Neural crest cell (in vitro differentiated cells): Measurements from ENCODE around the gene ABI1. TPM values are rescaled to one million over a fixed set of nuclear protein-coding genes. Genes with fewer than 3 reads are reported as not detected.

Experiments
- DNase-seq: peaks from one replicate; pipeline ENCODE4 v3.0.0; 2021; ENCODE audit warnings: low read depth, mixed read lengths, low spot score
- H3K27ac Mint-ChIP-seq: one replicate; pipeline ENCODE4 v1.8.0; 2021; ENCODE audit warnings: mild to moderate bottlenecking, mixed read lengths; ENCODE audit not compliant: unreplicated experiment
- H3K27me3 Mint-ChIP-seq: 2 replicates; pipeline ENCODE4 v1.8.0; 2021; ENCODE audit warnings: low read depth, mild to moderate bottlenecking, mixed read lengths
- H3K36me3 Mint-ChIP-seq: 2 replicates; pipeline ENCODE4 v1.8.0; 2021; ENCODE audit warnings: low read depth, mild to moderate bottlenecking, mixed read lengths
- H3K4me1 Mint-ChIP-seq: 2 replicates; pipeline ENCODE4 v1.8.0; 2021; ENCODE audit warnings: mixed read lengths
- H3K4me3 Mint-ChIP-seq: one replicate; pipeline ENCODE4 v1.8.0; 2021; ENCODE audit warnings: mild to moderate bottlenecking, mixed read lengths
- H3K9me3 Mint-ChIP-seq: 2 replicates; pipeline ENCODE4 v1.8.0; 2021; ENCODE audit warnings: mixed read lengths
- CTCF ChIP-seq: fragments of 200-600 bp; sonication (generic); conservative IDR thresholded peaks from 2 replicates; pipeline ENCODE4 v1.5.0; 2021; ENCODE audit warnings: antibody characterized with exemption, mild to moderate bottlenecking
- total RNA-seq: library from RNA; stranded (reverse); gene quantifications from 2 replicates; pipeline ENCODE4 v1.2.1, GENCODE V29; 2021

The ABI1 gene
- total RNA-seq, 1 donor from 2014 or later = 27.6 TPM

DNA sequence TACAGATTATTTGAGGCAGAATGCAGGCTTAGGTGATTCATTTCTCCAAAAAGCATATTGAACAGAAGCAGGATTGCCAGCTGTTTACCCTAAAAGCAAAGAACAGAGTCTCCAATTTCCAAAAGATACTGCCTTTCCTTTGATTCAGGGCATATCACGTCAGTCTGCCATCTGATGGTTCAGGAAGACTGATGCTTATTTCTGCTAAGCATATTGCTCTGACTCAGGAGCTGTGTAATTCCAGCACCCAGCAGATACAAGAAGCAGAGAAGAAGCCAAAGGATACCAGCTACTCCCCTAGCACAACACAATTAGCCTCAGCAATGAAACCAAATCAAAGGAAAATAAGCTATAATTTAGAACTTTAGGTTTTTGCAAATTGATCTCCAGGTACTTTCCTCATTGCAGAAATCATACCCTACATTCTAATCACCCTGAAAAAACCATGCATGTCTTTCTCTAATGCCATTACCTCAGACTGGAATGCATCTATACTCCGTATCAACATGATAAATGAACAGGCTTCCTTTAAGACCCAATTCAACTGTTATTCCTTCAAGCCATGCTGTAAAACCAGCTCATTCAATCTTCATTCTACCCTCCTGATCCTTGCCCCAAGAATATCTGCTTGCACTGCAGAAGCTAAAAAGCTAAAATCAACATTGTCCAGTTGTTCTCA lies 55.1 kb downstream of the ABI1 start:
- peaks cover 17% of the 10 kb centered on the region for H3K4me1 Mint-ChIP-seq
- H3K27ac Mint-ChIP-seq = no peak overlapping the region
- H3K9me3 Mint-ChIP-seq = no peaks in the 10 kb centered on the region
- H3K27me3 Mint-ChIP-seq = no peaks in the 10 kb centered on the region
- DNase-seq = no peak
- TF ChIP-seq CTCF = no peak
- H3K36me3 Mint-ChIP-seq = no peaks in the 10 kb centered on the region
- no peak overlapping the region for H3K4me3 Mint-ChIP-seq

DNA sequence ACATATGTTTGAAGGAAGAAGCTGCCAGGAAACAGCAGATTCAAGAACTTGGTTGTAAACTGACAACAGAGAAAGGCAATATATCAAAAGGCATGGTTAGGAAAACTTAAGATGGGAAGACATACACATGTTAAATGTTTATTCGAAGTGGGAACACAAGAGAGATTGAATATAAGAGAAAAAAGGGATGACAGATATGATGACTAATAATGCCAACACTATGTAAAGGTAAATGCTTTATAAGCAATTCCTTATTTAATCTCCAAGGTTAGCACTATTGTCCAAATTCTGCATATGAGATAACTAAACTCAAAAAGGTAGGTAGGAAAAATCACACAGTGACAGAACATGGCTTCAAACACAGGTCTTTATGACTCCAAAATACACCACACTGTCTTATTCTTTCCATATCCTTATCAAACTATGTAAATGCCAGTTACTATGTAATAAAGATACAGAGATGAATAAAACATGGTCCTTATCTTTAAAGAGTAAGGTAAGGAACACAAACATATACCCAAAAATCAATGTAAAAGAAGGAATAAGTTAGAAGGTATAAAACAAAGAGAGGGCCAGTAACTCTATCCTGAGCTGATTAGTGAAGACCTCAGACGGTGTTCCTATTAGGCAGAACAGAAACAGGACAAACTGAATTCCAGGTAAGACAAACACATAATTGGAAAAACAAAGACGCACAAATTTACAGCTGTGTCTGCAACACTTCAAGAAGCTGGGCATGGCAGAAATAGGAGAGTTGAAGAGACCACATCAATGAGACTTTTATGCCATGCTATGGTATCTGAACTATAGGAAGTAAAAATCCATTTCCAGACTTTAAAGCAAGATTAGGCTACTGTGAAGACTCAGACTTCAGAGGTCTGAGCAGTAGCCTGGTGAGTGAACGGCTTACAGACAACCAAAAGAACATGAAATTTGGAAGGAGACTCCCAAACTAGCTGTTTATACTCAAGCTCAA lies 56.1 kb downstream of the ABI1 start:
- no peaks in the 10 kb centered on the region for H3K9me3 Mint-ChIP-seq
- peaks cover 17% of the 10 kb centered on the region for H3K4me1 Mint-ChIP-seq
- no peak overlapping the region for H3K27ac Mint-ChIP-seq
- no peak for DNase-seq
- no peaks in the 10 kb centered on the region for H3K27me3 Mint-ChIP-seq
- H3K36me3 Mint-ChIP-seq = no peaks in the 10 kb centered on the region
- no peak overlapping the region for H3K4me3 Mint-ChIP-seq
- TF ChIP-seq CTCF = no peak

DNA sequence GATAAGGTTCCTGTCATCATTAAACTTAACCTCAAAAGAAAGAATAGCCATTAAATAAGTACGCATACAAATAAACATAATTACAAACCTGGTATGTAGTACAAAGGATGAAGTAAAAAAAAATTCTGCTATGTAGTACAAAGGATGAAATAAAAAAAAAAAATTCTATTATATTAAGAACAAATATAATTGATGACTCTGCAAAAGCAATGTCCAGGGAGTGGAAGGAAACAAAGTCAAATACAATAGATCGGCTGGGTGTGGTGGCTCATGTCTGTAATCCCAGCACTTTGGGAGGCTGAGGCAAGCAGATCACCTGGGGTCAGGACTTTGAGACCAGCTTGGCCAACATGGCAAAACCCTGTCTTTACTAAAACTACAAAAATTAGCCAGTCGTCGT lies 56.9 kb downstream of the ABI1 start:
- H3K36me3 Mint-ChIP-seq = no peaks in the 10 kb centered on the region
- H3K27ac Mint-ChIP-seq = no peak overlapping the region
- peaks cover 17% of the 10 kb centered on the region for H3K4me1 Mint-ChIP-seq
- H3K9me3 Mint-ChIP-seq = no peaks in the 10 kb centered on the region
- TF ChIP-seq CTCF = no peak
- DNase-seq = no peak
- no peaks in the 10 kb centered on the region for H3K27me3 Mint-ChIP-seq
- H3K4me3 Mint-ChIP-seq = no peak overlapping the region

- peaks cover 3% of the 10 kb centered on the region for H3K36me3 Mint-ChIP-seq
- no peak for DNase-seq
- no peaks in the 10 kb centered on the region for H3K9me3 Mint-ChIP-seq
- TF ChIP-seq CTCF = no peak
- no peaks in the 10 kb centered on the region for H3K27me3 Mint-ChIP-seq
- peaks cover 20% of the 10 kb centered on the region for H3K4me1 Mint-ChIP-seq
- no peak overlapping the region for H3K4me3 Mint-ChIP-seq
- no peak overlapping the region for H3K27ac Mint-ChIP-seq
Measured at GRCh38 chr10:26802527-26802926, 58.2 kb downstream of the ABI1 start.

GRCh38 chr10:26801831-26802230 lies 58.9 kb downstream of the ABI1 start:
- H3K4me1 Mint-ChIP-seq = peaks cover 20% of the 10 kb centered on the region

More at GRCh38 chr10:26801831-26802230, 58.9 kb downstream of the ABI1 start:
- Mint-ChIP-seq H3K36me3 (peaks cover 3% of the 10 kb centered on the region), H3K9me3 (no peaks in the 10 kb centered on the region), H3K27me3 (no peaks in the 10 kb centered on the region), H3K27ac (no peak overlapping the region), H3K4me3 (no peak overlapping the region)
- no peak for TF ChIP-seq CTCF
- no peak for DNase-seq
